ENCODE results near the gene LPCAT2. TPM values are rescaled to one million over a fixed set of nuclear protein-coding genes. Genes with fewer than 3 reads are reported as not detected.

LPCAT2 gene
- total RNA-seq, 1 donor: 23.5 TPM

DNA sequence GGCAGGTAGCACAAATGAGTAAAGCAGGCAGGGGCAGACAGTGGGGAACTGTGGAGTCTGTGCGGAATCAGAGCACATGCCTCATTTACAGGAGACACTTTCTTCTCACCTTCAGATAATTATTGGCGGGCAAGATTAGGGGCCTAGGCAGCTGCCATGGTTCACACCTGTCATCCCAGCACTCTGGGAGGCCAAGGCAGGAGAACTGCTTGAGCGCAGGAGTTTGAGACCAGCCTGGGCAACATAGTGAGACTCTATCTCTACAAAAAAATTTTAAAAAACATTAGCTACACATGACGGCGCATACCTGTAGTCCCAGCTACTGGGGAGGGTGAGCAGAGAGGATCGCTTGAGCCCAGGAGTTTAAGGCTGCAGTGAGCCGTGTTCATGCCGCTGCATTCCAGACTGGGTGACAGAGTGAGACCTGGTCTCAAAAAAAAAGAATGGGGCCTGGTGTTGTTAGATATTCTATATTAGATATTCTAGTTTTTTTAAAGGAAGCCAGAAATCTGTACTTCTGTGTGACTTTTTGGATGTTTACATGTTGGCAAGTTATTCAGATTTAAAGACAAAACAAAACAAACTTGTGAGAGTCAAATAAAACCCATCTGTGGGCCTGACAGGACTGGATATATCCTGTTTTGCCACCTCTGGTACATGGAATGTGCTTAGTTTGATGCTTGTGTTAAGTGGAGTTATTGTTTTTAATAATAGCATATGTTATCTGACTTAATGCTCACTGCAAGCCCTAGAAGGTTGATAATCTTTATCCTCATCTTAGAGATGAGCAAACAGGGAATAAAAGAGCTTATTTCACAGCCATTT is 4.9 kb upstream of the LPCAT2 start:
- peak overlapping the region; percentile 96 for H3K27ac ChIP-seq (ENCODE audit: low read depth, low read length)
- peaks cover 9% of the 10 kb centered on the region for H3K79me2 ChIP-seq (ENCODE audit: insufficient read depth, low read length)
- H3K36me3 ChIP-seq (ENCODE audit: insufficient read depth, low read length): peaks cover 90% of the 10 kb centered on the region
- peaks cover 43% of the 10 kb centered on the region for H3K4me1 ChIP-seq (ENCODE audit: insufficient read depth, low read length)
- H2AFZ ChIP-seq (ENCODE audit: low read length): no peak overlapping the region
- no peaks in the 10 kb centered on the region for H4K20me1 ChIP-seq (ENCODE audit: insufficient read depth, low read length)
- H3K4me2 ChIP-seq (ENCODE audit: insufficient read depth, low read length): no peak overlapping the region
- no peak overlapping the region for H3K4me3 ChIP-seq (ENCODE audit: insufficient read depth, low read length)
- TF ChIP-seq, protein P1, sequence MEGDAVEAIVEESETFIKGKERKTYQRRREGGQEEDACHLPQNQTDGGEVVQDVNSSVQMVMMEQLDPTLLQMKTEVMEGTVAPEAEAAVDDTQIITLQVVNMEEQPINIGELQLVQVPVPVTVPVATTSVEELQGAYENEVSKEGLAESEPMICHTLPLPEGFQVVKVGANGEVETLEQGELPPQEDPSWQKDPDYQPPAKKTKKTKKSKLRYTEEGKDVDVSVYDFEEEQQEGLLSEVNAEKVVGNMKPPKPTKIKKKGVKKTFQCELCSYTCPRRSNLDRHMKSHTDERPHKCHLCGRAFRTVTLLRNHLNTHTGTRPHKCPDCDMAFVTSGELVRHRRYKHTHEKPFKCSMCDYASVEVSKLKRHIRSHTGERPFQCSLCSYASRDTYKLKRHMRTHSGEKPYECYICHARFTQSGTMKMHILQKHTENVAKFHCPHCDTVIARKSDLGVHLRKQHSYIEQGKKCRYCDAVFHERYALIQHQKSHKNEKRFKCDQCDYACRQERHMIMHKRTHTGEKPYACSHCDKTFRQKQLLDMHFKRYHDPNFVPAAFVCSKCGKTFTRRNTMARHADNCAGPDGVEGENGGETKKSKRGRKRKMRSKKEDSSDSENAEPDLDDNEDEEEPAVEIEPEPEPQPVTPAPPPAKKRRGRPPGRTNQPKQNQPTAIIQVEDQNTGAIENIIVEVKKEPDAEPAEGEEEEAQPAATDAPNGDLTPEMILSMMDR (IDR thresholded peaks at IDR 0.05; ENCODE audit: extremely low read depth, low read depth, low read length): no peak
- no peaks in the 10 kb centered on the region for H3K9me3 ChIP-seq (ENCODE audit: low read depth, low read length)
- DNase-seq (ENCODE audit: insufficient read length, low spot score, missing footprints): no peak
- no peaks in the 10 kb centered on the region for H3K27me3 ChIP-seq (ENCODE audit: insufficient read depth, low read length)

DNA sequence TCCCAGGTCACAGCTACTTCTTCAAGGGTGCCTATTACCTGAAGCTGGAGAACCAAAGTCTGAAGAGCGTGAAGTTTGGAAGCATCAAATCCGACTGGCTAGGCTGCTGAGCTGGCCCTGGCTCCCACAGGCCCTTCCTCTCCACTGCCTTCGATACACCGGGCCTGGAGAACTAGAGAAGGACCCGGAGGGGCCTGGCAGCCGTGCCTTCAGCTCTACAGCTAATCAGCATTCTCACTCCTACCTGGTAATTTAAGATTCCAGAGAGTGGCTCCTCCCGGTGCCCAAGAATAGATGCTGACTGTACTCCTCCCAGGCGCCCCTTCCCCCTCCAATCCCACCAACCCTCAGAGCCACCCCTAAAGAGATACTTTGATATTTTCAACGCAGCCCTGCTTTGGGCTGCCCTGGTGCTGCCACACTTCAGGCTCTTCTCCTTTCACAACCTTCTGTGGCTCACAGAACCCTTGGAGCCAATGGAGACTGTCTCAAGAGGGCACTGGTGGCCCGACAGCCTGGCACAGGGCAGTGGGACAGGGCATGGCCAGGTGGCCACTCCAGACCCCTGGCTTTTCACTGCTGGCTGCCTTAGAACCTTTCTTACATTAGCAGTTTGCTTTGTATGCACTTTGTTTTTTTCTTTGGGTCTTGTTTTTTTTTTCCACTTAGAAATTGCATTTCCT is 3.4 kb upstream of the LPCAT2 start:
- H3K4me3 ChIP-seq (ENCODE audit: insufficient read depth, low read length): no peak overlapping the region
- H3K79me2 ChIP-seq (ENCODE audit: insufficient read depth, low read length): peaks cover 21% of the 10 kb centered on the region
- H3K4me1 ChIP-seq (ENCODE audit: insufficient read depth, low read length): peaks cover 34% of the 10 kb centered on the region
- no peak overlapping the region for H2AFZ ChIP-seq (ENCODE audit: low read length)
- H3K9me3 ChIP-seq (ENCODE audit: low read depth, low read length): no peaks in the 10 kb centered on the region
- no peak overlapping the region for H3K4me2 ChIP-seq (ENCODE audit: insufficient read depth, low read length)
- peaks cover 81% of the 10 kb centered on the region for H3K36me3 ChIP-seq (ENCODE audit: insufficient read depth, low read length)
- no peaks in the 10 kb centered on the region for H4K20me1 ChIP-seq (ENCODE audit: insufficient read depth, low read length)
- no peak overlapping the region for H3K27ac ChIP-seq (ENCODE audit: low read depth, low read length)
- DNase-seq (ENCODE audit: insufficient read length, low spot score, missing footprints): no peak
- no peaks in the 10 kb centered on the region for H3K27me3 ChIP-seq (ENCODE audit: insufficient read depth, low read length)
- TF ChIP-seq, protein P1 (IDR thresholded peaks at IDR 0.05; ENCODE audit: extremely low read depth, low read depth, low read length): no peak

DNA sequence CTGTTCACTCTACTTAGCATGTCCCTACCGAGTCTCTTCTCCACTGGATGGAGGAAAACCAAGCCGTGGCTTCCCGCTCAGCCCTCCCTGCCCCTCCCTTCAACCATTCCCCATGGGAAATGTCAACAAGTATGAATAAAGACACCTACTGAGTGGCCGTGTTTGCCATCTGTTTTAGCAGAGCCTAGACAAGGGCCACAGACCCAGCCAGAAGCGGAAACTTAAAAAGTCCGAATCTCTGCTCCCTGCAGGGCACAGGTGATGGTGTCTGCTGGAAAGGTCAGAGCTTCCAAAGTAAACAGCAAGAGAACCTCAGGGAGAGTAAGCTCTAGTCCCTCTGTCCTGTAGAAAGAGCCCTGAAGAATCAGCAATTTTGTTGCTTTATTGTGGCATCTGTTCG is 2.8 kb upstream of the LPCAT2 start:
- Histone ChIP-seq H3K9me3 (ENCODE audit: low read depth, low read length) (no peaks in the 10 kb centered on the region), H3K27me3 (ENCODE audit: insufficient read depth, low read length) (no peaks in the 10 kb centered on the region), H3K4me3 (ENCODE audit: insufficient read depth, low read length) (no peak overlapping the region), H2AFZ (ENCODE audit: low read length) (no peak overlapping the region), H3K36me3 (ENCODE audit: insufficient read depth, low read length) (peaks cover 79% of the 10 kb centered on the region), H3K79me2 (ENCODE audit: insufficient read depth, low read length) (peaks cover 21% of the 10 kb centered on the region), H3K4me1 (ENCODE audit: insufficient read depth, low read length) (peaks cover 28% of the 10 kb centered on the region), H3K4me2 (ENCODE audit: insufficient read depth, low read length) (no peak overlapping the region), H3K27ac (ENCODE audit: low read depth, low read length) (no peak overlapping the region), H4K20me1 (ENCODE audit: insufficient read depth, low read length) (no peaks in the 10 kb centered on the region)
- TF ChIP-seq, protein P1 (IDR thresholded peaks at IDR 0.05; ENCODE audit: extremely low read depth, low read depth, low read length): no peak
- no peak for DNase-seq (ENCODE audit: insufficient read length, low spot score, missing footprints)

DNA sequence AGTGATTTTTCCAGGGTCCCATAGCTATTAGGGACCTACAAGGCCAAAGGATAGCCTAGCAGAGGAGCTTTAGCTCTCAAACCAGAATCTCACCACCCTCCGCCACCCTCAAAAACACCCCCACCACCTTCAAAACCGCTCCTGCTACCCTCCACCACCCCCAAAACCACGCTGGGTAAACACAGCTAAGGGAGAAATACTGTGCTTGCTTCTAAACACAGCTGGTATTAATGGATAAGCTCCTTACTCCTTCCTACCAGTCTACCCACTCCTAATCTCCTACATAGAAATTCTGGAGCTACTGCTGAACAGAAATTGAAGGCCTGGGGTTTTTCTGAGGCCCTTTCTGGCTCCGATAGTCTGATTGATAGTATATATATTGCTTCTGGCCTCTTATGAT is 2.2 kb upstream of the LPCAT2 start:
- Histone ChIP-seq H3K27ac (ENCODE audit: low read depth, low read length) (peak overlapping the region; percentile 9), H2AFZ (ENCODE audit: low read length) (no peak overlapping the region), H3K9me3 (ENCODE audit: low read depth, low read length) (no peaks in the 10 kb centered on the region), H3K27me3 (ENCODE audit: insufficient read depth, low read length) (no peaks in the 10 kb centered on the region), H4K20me1 (ENCODE audit: insufficient read depth, low read length) (no peaks in the 10 kb centered on the region), H3K36me3 (ENCODE audit: insufficient read depth, low read length) (peaks cover 79% of the 10 kb centered on the region), H3K4me1 (ENCODE audit: insufficient read depth, low read length) (peaks cover 22% of the 10 kb centered on the region), H3K4me3 (ENCODE audit: insufficient read depth, low read length) (no peak overlapping the region), H3K4me2 (ENCODE audit: insufficient read depth, low read length) (no peak overlapping the region), H3K79me2 (ENCODE audit: insufficient read depth, low read length) (peaks cover 21% of the 10 kb centered on the region)
- TF ChIP-seq, protein P1 (IDR thresholded peaks at IDR 0.05; ENCODE audit: extremely low read depth, low read depth, low read length): no peak
- no peak for DNase-seq (ENCODE audit: insufficient read length, low spot score, missing footprints)
